Fibroblast of pulmonary artery (primary cell): ENCODE data around the gene BAIAP3.

Experiments
- DNase-seq: peaks from one replicate; pipeline ENCODE4 v3.0.0-alpha.2; 2010; ENCODE audit warnings: low read depth
- H3K4me3 ChIP-seq: replicated peaks from 2 replicates; pipeline ENCODE4 v1.5.1; 2011; ENCODE audit warnings: low read depth, mild to moderate bottlenecking, control low read depth, low read length, moderate library complexity
- CTCF ChIP-seq: IDR thresholded peaks from 2 replicates; pipeline ENCODE4 v1.5.1; 2011; ENCODE audit warnings: mild to moderate bottlenecking, control low read depth, low read length, inconsistent platforms; ENCODE audit errors: missing control alignments

The BAIAP3 gene

GRCh38 chr16:1349951-1350350, 16.5 kb downstream of the BAIAP3 start:
- peak overlapping the region; percentile 5 for H3K4me3 ChIP-seq
- no peak for TF ChIP-seq CTCF
- no peak for DNase-seq

- no peak for DNase-seq
- H3K4me3 ChIP-seq, result peak overlapping the region; percentile 89
These were observed 17.2 kb downstream of the BAIAP3 start for GRCh38 chr16:1350691-1351090.

GRCh38 chr16:1351215-1351581, 17.8 kb downstream of the BAIAP3 start:
- DNase-seq, result no peak
- H3K4me3 ChIP-seq, result peak overlapping the region; percentile 89
- no peak for TF ChIP-seq CTCF

More at GRCh38 chr16:1350691-1351090, 17.2 kb downstream of the BAIAP3 start:
- TF ChIP-seq CTCF, result no peak

- no peak for TF ChIP-seq CTCF
- H3K4me3 ChIP-seq, result peak within 1 kb of the TSS; percentile 89
- peak; percentile 91 for DNase-seq
These were observed 18.3 kb downstream of the BAIAP3 start, which contains the start of the genes GNPTG and TSR3 for GRCh38 chr16:1351582-1352362. Gene GNPTG, plus strand, starts transcription at chr16:1351931. Its CDS starts 35 bp downstream, at chr16:1351966. Gene TSR3, minus strand, starts transcription at chr16:1351878. Its CDS starts 74 bp downstream, at chr16:1351804.

- TF ChIP-seq CTCF, result no peak
- H3K4me3 ChIP-seq, result no peak overlapping the region
- no peak for DNase-seq
These were observed 21.5 kb downstream of the BAIAP3 start for GRCh38 chr16:1354815-1355540.

GRCh38 chr16:1355591-1355990, 22.1 kb downstream of the BAIAP3 start:
- no peak overlapping the region for H3K4me3 ChIP-seq
- no peak for DNase-seq
- TF ChIP-seq CTCF, result no peak
